T-helper 2 cell (primary cell): ENCODE measurements around the gene DPH1.

Experiments
- DNase-seq, 5 experiments: peaks; one replicate each; pipeline versions ENCODE4 v3.0.0 to v3.0.0-alpha.2; 2012 to 2022

The DPH1 gene

DNA sequence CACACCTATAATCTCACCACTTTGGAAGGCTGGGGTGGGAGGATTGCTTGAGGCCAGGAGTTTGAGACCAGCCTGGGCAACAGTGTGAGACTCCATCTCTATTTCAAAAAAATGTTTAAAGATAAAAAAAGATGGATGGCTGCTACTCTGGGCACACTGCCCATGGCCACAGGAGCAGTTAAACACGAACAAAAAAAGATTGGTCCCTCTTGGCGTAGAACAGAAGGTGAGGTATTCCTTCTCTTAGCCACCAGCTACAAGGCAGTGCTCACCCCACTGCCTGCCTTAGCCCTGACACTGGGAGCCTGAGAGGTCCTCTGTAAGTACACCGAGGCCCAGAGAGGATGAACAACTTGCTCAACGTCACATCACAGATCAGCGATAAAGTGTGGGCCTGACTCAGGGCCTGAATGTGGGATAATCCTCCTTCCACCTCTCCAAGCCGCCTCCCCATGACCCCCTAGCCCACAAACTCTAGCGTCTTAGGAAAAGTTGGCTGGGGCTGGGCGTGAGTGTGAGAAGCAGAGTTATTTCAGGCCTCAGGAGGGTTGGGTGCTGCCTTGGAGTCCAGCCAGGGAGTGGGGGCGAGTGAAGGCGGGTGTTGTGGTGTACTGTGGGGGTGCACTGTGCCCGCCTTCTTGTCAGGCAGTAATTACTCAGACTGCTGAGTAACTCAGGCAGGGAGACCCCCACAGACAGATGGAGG is 2.3 kb upstream of the DPH1 start:
- no peak for DNase-seq

DNA sequence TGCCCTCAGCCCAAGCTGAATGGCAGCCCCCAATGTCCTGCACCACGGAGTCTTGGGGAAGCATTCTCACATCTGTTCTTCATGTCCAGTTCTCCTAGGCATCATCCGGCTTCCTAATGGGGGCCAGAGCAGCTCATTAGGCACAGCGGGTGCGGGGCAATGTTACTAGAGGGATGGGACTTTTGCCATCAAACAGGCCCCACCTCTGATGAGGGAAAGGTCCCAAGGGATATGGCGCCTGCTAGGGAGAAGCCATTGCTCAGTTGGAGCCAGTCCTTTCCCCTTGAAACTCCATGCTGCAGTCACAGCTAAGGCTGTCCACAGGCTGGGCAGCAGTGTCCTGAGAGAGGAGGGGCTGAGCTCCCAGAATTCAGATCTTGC is 1.7 kb upstream of the DPH1 start:
- DNase-seq, result no peak

GRCh38 chr17:2028737-2029136 is 1.2 kb upstream of the DPH1 start:
- DNase-seq, result no peak

DNA sequence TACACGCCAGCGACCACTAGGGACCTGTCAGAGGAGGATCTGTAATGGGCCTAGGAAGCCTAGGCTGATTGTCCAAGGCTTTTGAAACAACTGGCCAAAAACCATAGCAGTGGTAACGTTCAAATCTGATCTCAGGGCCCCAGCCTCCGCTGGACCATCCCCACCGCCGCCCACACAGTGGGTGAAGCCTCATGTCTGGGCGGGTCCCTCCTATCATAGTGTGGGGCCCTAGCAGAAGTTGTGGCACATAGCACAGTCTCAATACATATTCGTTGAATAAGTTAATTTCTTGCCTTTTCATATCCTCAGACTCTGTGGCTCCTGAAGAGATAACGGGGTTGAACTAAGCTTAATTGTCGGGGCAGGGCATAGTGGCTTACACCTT is 818 bp downstream of the DPH1 start:
- DNase-seq, result peak in 2 of 5 experiments; percentile 42 to 46

- DNase-seq, result no peak
Measured at GRCh38 chr17:2033153-2033552, 3.2 kb downstream of the DPH1 start.

DNA sequence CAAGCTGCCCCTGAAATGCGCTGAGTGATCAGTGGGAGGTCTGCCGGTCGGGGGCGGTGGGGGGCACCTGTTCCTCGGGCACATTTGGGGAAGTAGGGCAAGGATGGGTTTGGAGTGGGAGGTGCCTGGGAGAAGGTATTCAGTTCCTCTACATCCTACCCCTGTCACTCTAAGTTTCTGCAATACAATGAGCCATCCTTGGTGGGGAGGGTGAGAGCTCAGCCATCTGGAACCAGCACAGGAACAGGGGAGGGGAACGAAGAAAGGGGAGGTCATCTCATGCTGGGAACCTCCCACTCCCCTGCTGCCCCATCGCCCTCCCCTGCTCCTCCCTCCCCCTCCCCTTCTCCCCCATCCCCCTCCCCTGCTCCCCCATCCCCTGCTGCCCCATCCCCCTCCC is 4.2 kb downstream of the DPH1 start:
- no peak for DNase-seq

- DNase-seq, result no peak
Measured at GRCh38 chr17:2034806-2035540, 5.0 kb downstream of the DPH1 start.

- no peak for DNase-seq
Measured at GRCh38 chr17:2035541-2036488, 5.9 kb downstream of the DPH1 start.

- no peak for DNase-seq
Measured at GRCh38 chr17:2037155-2037554, 7.2 kb downstream of the DPH1 start.

- DNase-seq, result no peak
Measured at GRCh38 chr17:2040219-2040827, 10.4 kb downstream of the DPH1 start.

DNA sequence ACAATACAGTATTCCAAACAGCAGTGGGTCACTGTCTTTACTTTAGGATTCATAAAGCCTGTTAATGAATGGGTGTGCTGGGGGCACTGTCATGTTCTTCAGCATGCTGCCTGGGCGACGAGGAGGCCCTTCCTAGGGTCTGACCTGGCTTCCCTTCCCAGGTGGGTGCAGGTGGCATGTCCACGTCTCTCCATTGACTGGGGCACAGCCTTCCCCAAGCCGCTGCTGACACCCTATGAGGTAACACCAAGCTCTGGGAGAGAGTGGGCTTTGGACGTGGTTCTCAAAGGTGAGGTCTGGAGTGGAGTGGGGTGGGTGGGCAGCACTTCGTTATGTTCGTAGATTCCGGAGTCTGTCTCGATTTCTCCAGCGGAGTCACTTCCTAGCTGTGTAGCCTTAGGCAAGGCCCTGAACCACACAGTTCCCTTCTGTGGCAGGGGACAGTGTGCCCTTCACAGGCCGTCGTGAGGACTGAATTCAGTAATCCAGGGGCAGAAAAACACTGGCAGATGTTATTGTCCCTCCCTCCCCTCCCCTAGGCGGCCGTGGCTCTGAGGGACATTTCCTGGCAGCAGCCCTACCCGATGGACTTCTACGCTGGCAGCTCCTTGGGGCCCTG is 11.1 kb downstream of the DPH1 start:
- DNase-seq, result no peak

DNA sequence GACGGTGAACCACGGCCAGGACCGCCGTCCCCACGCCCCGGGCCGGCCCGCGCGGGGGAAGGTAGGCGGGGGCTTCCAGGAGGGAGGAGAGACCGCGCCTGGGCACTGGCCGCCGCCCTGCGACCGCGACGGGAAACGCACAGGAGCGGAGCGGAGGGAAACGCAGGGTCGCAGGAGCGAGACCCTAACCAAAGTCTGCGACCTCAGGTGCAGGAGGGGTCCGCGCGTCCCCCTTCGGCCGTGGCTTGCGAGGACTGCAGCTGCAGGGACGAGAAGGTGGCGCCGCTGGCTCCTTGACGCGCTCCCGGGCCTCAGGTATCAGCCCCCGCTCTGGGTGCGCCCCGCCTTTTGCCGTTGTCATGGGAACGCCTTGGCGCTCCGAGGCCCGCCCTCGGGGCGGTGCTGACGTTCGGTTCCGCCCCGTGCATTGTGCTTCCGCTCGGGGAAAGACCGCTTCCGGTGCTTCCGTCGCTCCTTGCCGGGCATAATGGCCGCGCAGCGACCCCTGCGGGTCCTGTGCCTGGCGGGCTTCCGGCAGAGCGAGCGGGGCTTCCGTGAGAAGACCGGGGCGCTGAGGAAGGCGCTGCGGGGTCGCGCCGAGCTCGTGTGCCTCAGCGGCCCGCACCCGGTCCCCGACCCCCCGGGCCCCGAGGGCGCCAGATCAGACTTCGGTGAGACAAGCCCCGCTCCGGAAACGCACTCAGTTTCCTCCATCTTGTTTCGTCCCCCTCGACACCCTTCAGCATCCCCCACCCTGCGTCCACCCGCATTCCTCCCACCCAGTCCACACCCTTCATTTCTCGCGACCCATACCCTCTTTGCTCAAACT is 11.8 kb downstream of the DPH1 start, which contains the start of gene OVCA2:
TSS of gene OVCA2 (plus strand) at position 462 of the 829 bp plus-strand sequence. CDS start at position 488, 26 bp downstream.
- DNase-seq, result peak; percentile 94 to 97 (median 95)

GRCh38 chr17:2042390-2042847 is 12.5 kb downstream of the DPH1 start:
- DNase-seq, result no peak

DNA sequence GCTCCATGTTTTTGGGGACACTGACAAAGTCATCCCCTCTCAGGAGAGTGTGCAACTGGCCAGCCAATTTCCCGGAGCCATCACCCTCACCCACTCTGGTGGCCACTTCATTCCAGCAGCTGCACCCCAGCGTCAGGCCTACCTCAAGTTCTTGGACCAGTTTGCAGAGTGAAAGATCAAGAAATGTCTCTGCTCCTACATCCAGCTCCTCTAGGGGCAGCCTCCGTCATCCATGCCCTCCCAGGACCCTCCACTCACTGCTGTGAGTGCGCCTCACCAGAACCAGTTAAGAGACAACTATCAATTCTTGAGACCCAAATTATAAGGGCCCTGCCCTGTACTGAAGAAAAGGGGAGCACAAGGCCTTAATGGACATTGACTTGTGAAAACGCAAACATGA is 13.0 kb downstream of the DPH1 start:
- no peak for DNase-seq

- DNase-seq, result no peak
Measured at GRCh38 chr17:2043785-2044184, 13.8 kb downstream of the DPH1 start.

- DNase-seq, result no peak
Measured at GRCh38 chr17:2044263-2044894, 14.4 kb downstream of the DPH1 start.

GRCh38 chr17:2047590-2047989 is 17.6 kb downstream of the DPH1 start:
- no peak for DNase-seq

GRCh38 chr17:2048805-2049204 is 18.9 kb downstream of the DPH1 start:
- no peak for DNase-seq

- peak; percentile 82 to 92 (median 85) for DNase-seq
Measured at GRCh38 chr17:2049333-2050299, 19.7 kb downstream of the DPH1 start.
